Panc1 (cell line): Measurements from ENCODE around the gene R3HDM4.

Experiments used
- CTCF ChIP-seq: fragments of 450-650 bp; IDR thresholded peaks from 2 replicates; pipeline ENCODE4 v1.5.1; 2017; ENCODE audit warnings: mild to moderate bottlenecking
- POLR2AphosphoS5 ChIP-seq: IDR thresholded peaks from 2 replicates; pipeline ENCODE4 v1.6.1; 2012; ENCODE audit warnings: mild to moderate bottlenecking, low read depth, low read length, moderate library complexity
- SIN3A ChIP-seq: IDR thresholded peaks from 2 replicates; pipeline ENCODE4 v1.6.1; 2012; ENCODE audit warnings: low read depth, mild to moderate bottlenecking, low read length, moderate library complexity, borderline replicate concordance; ENCODE audit not compliant: insufficient read depth

- no peak for TF ChIP-seq CTCF
- TF ChIP-seq POLR2AphosphoS5: no peak
- no peak for TF ChIP-seq SIN3A
Measured at GRCh38 chr19:881385-882071, 31.5 kb downstream of the R3HDM4 start.
